Tibial nerve (tissue), 4 donors: Measurements from ENCODE around the gene ZFAND6. TPM values are rescaled to one million over a fixed set of nuclear protein-coding genes. Genes with fewer than 3 reads are reported as not detected.
"Not testable (repeated sequence)": the region's sequence is repeated elsewhere in the genome, so short reads cannot be mapped to it uniquely, and the experiment has no call there.

Source experiments
- DNase-seq, 2 donors: peaks; one replicate each; pipeline ENCODE4 v3.0.0-alpha.2; 2019; ENCODE audit warnings: low spot score in 2 of 2
- H3K27ac ChIP-seq, 4 donors: fragments of 200-600 bp; sonication (generic) in 3 of 4; one replicate each; pipeline ENCODE4 v1.5.1; 2017 to 2019; ENCODE audit warnings: mild to moderate bottlenecking in 1 of 4
- H3K27me3 ChIP-seq, 2 donors: fragments of 200-600 bp; sonication (generic) in 1 of 2; one replicate each; pipeline versions ENCODE4 v1.5.1 to v1.6.0; 2017 to 2019
- H3K36me3 ChIP-seq, 3 donors: fragments of 200-600 bp; sonication (generic); one replicate each; pipeline ENCODE4 v1.5.1; 2018 to 2019
- H3K4me1 ChIP-seq, 4 donors: fragments of 200-600 bp; sonication (generic) in 3 of 4; one replicate each; pipeline ENCODE4 v1.5.1; 2017 to 2019
- H3K4me3 ChIP-seq, 4 donors: fragments of 200-600 bp; sonication (generic) in 3 of 4; one replicate each; pipeline ENCODE4 v1.5.1; 2017 to 2019; ENCODE audit warnings: mild to moderate bottlenecking in 1 of 4, moderate library complexity in 1 of 4
- H3K9me3 ChIP-seq, 4 donors: fragments of 200-600 bp; sonication (generic) in 3 of 4; one replicate each; pipeline ENCODE4 v1.5.1; 2017 to 2019
- EP300 ChIP-seq, 2 donors: sonication (generic); formaldehyde crosslinking; IDR thresholded peaks; one replicate each; pipeline ENCODE4 v1.6.1; 2017; ENCODE audit warnings: antibody characterized with exemption in 2 of 2, mild to moderate bottlenecking in 1 of 2
- POLR2A ChIP-seq, 2 donors: fragments of 450-650 bp; IDR thresholded peaks; one replicate each; pipeline ENCODE4 v1.6.1; 2017; ENCODE audit warnings: antibody characterized with exemption in 2 of 2, mild to moderate bottlenecking in 2 of 2, moderate library complexity in 2 of 2
- WGBS, 2 donors: methylation state at CpG; one replicate each; pipeline ENCODE4 v1.1.5; 2018; 5-methylcytosine and 5-hydroxymethylcytosine counted together
- total RNA-seq, 4 donors: library from RNA; depleted of rRNA; stranded (reverse); fragments of >200 nt; gene quantifications; one replicate each; pipeline ENCODE4 v1.1.0, GENCODE V29; 2016
- TF ChIP-seq, protein P1 (sequence below), 5 experiments: fragments of 200-600 bp in 3 of 5; fragments of 450-650 bp in 2 of 5; sonication (generic) in 3 of 5; IDR thresholded peaks; one replicate each; pipeline ENCODE4 v1.5.1; 2016 to 2019; ENCODE audit warnings: antibody characterized with exemption in 5 of 5, mild to moderate bottlenecking in 3 of 5, moderate library complexity in 2 of 5

ZFAND6 gene
- total RNA-seq, 4 donors from 2014 or later, result 68.6 to 126 (median 88.2) TPM

DNA sequence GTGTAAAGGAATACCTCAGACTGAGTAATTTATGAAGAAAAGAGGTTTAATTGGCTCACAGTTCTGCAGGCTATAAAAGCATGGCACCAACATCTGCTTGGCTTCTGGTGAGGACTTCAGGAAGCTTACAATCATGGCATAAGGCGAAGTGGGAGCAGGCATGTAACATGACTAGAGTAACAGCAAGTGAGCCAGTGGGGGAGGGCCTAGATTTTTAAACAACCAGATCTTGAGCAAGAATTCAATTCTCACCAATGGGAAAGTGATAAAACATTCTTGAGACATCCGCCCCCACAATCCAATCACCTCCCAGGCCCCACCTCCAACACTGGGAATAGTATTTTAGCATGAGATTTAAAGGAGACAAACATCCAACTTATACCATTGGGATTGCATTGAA lies 44.3 kb upstream of the ZFAND6 start:
- H3K27me3 ChIP-seq, result no peaks in the 10 kb centered on the region
- no peak for DNase-seq
- H3K4me1 ChIP-seq, result no peaks in the 10 kb centered on the region
- no peaks in the 10 kb centered on the region for H3K36me3 ChIP-seq
- no peak overlapping the region for H3K4me3 ChIP-seq
- 88 to 90% methylated on average over 2 of the region's 2 CpGs for WGBS, 2 donors
- no peak for TF ChIP-seq POLR2A (IDR thresholded peaks at IDR 0.05)
- no peak for TF ChIP-seq EP300 (IDR thresholded peaks at IDR 0.05)
- TF ChIP-seq, protein P1, sequence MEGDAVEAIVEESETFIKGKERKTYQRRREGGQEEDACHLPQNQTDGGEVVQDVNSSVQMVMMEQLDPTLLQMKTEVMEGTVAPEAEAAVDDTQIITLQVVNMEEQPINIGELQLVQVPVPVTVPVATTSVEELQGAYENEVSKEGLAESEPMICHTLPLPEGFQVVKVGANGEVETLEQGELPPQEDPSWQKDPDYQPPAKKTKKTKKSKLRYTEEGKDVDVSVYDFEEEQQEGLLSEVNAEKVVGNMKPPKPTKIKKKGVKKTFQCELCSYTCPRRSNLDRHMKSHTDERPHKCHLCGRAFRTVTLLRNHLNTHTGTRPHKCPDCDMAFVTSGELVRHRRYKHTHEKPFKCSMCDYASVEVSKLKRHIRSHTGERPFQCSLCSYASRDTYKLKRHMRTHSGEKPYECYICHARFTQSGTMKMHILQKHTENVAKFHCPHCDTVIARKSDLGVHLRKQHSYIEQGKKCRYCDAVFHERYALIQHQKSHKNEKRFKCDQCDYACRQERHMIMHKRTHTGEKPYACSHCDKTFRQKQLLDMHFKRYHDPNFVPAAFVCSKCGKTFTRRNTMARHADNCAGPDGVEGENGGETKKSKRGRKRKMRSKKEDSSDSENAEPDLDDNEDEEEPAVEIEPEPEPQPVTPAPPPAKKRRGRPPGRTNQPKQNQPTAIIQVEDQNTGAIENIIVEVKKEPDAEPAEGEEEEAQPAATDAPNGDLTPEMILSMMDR (IDR thresholded peaks at IDR 0.05), result no peak
- no peak overlapping the region for H3K27ac ChIP-seq
- peaks cover 0 to 8% (median 0%) of the 10 kb centered on the region in 4 donors for H3K9me3 ChIP-seq

- DNase-seq, H3K36me3 ChIP-seq, H3K4me3 ChIP-seq, H3K9me3 ChIP-seq, H3K27ac ChIP-seq, H3K27me3 ChIP-seq, H3K4me1 ChIP-seq: not testable (repeated sequence)
- WGBS, 2 donors, result 95 to 100% methylated on average over 3 to 26 of the region's 27 CpGs
These were observed 43.0 kb upstream of the ZFAND6 start for GRCh38 chr15:80016506-80016905.

DNA sequence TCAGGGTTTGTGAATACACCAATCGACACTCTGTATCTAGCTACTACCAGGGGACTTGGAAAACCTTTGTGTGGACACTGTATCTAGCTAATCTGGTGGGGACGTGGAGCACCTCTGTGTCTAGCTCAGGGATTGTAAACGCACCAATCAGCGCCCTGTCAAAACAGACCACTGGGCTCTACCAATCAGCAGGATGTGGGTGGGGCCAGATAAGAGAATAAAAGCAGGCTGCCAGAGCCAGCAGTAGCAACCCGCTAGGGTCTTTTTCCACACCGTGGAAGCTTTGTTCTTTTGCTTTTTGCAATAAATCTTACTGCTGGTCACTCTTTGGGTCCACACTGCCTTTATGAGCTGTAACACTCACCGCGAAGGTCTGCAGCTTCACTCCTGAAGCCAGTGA lies 42.3 kb upstream of the ZFAND6 start:
- not testable (repeated sequence) for H3K36me3 ChIP-seq, H3K4me1 ChIP-seq, H3K9me3 ChIP-seq, H3K4me3 ChIP-seq, H3K27me3 ChIP-seq, DNase-seq, H3K27ac ChIP-seq
- 81 to 84% methylated on average over 8 of the region's 8 CpGs for WGBS, 2 donors

DNA sequence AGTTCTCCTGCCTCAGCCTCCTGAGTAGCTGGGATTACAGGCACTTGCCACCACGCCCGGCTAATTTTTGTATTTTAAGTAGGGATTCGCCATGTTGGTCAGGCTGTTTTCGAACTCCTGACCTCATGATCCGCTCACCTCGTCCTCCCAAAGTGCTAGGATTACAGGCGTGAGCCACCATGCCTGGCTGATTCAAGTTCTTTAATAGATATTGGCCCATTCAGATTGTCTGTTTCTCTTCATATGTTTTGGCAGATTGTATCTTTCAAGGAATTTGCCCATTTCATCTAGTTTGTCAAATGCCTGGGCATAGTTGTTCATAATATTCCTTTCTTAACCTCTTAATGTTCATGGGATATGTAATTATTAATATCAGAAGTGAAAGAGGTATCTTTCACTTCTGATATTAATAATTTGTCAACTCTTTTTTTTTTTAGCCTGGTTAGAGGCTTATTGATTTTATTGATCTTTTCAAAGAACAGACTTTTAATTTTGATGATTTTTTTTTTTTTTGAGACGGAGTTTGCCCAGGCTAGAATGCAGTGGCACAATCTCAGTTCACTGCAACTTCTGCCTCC lies 40.2 kb upstream of the ZFAND6 start:
- Histone ChIP-seq H3K9me3 (peaks cover 0 to 8% (median 0%) of the 10 kb centered on the region in 4 donors), H3K27ac (no peak overlapping the region), H3K4me1 (no peaks in the 10 kb centered on the region), H3K4me3 (no peak overlapping the region), H3K27me3 (no peaks in the 10 kb centered on the region), H3K36me3 (no peaks in the 10 kb centered on the region)
- TF ChIP-seq POLR2A (IDR thresholded peaks at IDR 0.05), result no peak
- TF ChIP-seq EP300 (IDR thresholded peaks at IDR 0.05), result no peak
- TF ChIP-seq, protein P1 (IDR thresholded peaks at IDR 0.05), result no peak
- DNase-seq, result no peak
- 92 to 96% methylated on average over 8 of the region's 8 CpGs for WGBS, 2 donors

GRCh38 chr15:80020149-80020548 lies 39.3 kb upstream of the ZFAND6 start:
- H3K9me3 ChIP-seq, H3K36me3 ChIP-seq, H3K27ac ChIP-seq, H3K4me3 ChIP-seq, H3K27me3 ChIP-seq, DNase-seq, H3K4me1 ChIP-seq: not testable (repeated sequence)
- WGBS, 2 donors, result 87 to 89% methylated on average over 6 of the region's 6 CpGs

DNA sequence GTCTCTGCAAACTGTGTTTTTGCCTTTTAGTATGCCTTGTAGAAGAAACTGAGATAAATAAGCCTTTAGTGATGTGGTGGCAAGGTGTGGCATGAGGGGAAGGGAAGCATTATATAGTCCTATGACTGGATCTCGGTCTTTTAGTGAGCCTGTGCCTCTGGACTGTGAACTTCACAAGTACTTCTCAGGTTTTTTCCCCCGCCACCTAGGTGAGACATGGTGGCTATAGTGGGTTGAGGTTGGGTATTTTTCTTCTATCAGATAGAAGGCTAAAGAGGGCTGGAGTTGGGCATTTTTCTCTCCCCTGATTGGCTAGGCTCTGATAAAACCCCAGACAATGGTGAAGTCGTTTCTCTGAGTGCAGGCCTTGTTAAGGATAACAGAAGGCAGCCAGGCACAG lies 38.7 kb upstream of the ZFAND6 start:
- H3K27ac ChIP-seq, result no peak overlapping the region
- TF ChIP-seq, protein P1 (IDR thresholded peaks at IDR 0.05), result no peak
- DNase-seq, result no peak
- WGBS, 2 donors, result 77 to 83% methylated on average over 3 of the region's 3 CpGs
- H3K27me3 ChIP-seq, result no peaks in the 10 kb centered on the region
- no peaks in the 10 kb centered on the region for H3K9me3 ChIP-seq
- H3K4me1 ChIP-seq, result no peaks in the 10 kb centered on the region
- no peaks in the 10 kb centered on the region for H3K36me3 ChIP-seq
- no peak overlapping the region for H3K4me3 ChIP-seq

- no peaks in the 10 kb centered on the region for H3K9me3 ChIP-seq
- TF ChIP-seq EP300 (IDR thresholded peaks at IDR 0.05), result no peak
- TF ChIP-seq, protein P1 (IDR thresholded peaks at IDR 0.05), result no peak
- no peak for TF ChIP-seq POLR2A (IDR thresholded peaks at IDR 0.05)
- DNase-seq, result no peak
- 58 to 67% methylated on average over 3 of the region's 3 CpGs for WGBS, 2 donors
- H3K27ac ChIP-seq, result no peak overlapping the region
- no peaks in the 10 kb centered on the region for H3K36me3 ChIP-seq
- no peaks in the 10 kb centered on the region for H3K4me1 ChIP-seq
- no peak overlapping the region for H3K4me3 ChIP-seq
- H3K27me3 ChIP-seq, result no peaks in the 10 kb centered on the region
These were observed 33.2 kb upstream of the ZFAND6 start for GRCh38 chr15:80026310-80026709.
